IPS-11a (cell line): ENCODE measurements around the gene ZNRF2.
"Not testable (repeated sequence)": the region's sequence is repeated elsewhere in the genome, so short reads cannot be mapped to it uniquely, and the experiment has no call there.

Experiments used
- H3K4me3 ChIP-seq: one replicate; pipeline ENCODE4 v1.5.1; 2013; ENCODE audit warnings: low read depth, low read length, control low read depth

ZNRF2 gene

DNA sequence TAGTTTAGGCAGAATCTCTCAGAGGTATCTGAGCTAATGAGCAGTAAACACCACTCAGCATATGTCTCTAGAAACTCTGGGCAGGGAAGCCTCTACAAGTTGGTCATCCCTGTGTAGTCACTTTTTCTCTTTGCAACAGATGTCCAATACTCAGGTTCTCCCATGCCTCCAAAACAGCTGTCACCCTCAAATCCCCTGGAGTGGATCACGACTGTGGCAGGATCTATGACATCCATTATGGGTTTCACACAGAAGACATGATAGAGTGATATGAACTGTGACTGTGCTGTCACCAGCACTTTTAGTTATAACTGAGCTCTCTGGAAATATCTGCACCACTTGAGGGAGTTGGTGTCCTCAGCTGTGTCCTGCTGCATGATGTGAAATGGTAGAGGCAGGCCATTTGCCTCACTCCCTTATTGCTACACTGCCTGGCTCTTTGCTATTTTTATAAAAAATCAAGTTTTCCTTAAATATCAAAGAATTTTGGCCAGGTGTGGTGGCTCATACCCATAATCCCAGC, 24.1 kb upstream of the ZNRF2 start:
- no peak overlapping the region for H3K4me3 ChIP-seq

- no peak overlapping the region for H3K4me3 ChIP-seq
Measured at GRCh38 chr7:30263090-30263710, 21.2 kb upstream of the ZNRF2 start.

DNA sequence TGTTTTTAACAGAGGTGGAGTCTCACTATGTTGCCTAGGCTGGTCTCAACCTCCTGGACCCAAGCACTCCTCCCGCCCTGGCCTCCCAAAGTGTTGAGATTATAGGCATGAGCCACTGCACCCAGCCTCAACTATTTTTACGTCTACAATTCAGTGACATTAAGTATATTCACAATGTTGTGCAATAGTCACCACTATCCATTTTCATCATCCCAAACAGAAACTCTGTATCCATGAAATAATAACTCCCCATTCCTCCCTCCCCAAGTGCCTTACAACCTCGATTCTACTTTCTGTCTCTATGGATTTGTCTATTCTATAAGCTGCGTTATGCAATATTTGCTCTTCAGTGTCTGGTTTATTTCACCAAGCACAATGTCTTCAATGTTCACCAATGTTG, 20.3 kb upstream of the ZNRF2 start:
- H3K4me3 ChIP-seq, result no peak overlapping the region

DNA sequence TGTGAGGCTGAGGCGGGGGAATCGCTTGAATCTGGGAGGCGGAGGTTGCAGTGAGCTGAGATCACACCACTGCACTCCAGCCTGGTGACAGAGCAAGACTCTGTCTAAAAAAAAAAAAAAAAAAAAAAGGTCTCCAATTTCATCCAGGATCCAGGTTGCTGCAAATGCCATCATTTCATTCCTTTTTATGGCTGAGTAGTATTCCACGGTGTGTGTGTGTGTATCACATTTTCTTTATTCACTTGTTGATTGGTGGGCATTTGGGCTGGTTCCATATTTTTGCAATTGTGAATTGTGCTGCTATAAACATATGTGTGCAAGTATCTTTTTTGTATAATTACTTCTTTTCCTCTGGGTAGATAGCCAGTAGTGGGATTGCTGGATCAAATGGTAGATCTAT, 19.2 kb upstream of the ZNRF2 start:
- H3K4me3 ChIP-seq, result not testable (repeated sequence)

GRCh38 chr7:30266686-30267085, 17.7 kb upstream of the ZNRF2 start:
- no peak overlapping the region for H3K4me3 ChIP-seq

GRCh38 chr7:30268586-30268985, 15.8 kb upstream of the ZNRF2 start:
- H3K4me3 ChIP-seq, result no peak overlapping the region

DNA sequence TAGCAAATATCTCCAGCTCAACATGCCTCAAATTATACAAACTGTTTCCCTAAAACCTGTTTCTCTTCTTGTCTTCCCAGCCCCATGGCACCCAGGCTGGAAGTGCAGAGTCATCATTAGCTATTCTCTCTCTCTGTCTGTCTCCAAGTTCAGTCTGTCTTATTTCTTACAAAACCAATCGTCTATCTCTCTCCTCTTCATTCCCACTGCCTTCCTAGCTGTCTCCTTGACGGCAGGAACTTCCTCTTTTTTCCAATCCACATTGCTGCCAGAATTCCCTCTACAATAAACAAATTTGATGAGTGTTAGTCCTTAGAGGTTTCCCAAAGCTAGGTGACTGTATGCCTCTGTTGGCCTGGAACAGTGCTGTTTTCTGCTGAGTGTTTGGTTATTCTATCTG, 14.9 kb upstream of the ZNRF2 start:
- no peak overlapping the region for H3K4me3 ChIP-seq

GRCh38 chr7:30270921-30271320, 13.5 kb upstream of the ZNRF2 start:
- no peak overlapping the region for H3K4me3 ChIP-seq

- no peak overlapping the region for H3K4me3 ChIP-seq
Measured at GRCh38 chr7:30272126-30272525, 12.3 kb upstream of the ZNRF2 start.

DNA sequence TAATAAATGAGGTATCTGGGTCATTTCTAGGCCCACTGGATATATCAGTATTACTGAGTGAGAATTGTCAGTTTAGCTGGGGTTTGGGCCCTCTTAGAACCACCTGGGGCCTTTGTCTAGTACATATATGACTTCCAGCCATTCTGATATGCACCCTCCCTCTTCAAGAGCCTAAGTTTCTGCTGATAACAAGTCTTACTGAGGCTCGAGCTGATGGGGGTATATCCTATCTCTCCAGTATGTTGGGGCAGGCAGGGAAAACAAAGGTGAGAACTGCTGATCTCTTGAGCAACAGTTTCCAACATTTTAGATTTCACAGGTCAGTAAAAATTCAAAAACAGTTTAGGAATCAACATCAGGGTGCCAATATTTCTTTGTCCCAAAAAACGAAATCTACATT, 10.8 kb upstream of the ZNRF2 start:
- no peak overlapping the region for H3K4me3 ChIP-seq

DNA sequence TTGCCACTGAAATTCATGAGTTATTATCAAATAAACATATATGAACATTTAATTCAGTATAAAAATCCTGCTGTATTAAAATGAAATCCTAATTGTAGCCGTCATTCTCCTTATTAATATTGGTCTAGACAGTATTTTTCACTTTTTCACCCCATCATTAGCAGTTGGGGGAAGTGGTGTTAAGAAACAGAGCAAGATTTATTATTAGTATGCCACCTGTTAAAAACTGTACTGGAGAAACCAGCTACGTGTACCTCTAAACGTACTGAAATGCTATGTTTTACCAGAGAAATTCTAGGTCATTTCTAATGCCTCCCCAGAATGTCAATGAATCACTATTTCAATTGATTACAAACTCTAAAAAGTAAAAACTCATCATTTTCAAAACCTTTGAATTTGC, 9.8 kb upstream of the ZNRF2 start:
- no peak overlapping the region for H3K4me3 ChIP-seq

- no peak overlapping the region for H3K4me3 ChIP-seq
Measured at GRCh38 chr7:30276203-30276900, 8.0 kb upstream of the ZNRF2 start.

DNA sequence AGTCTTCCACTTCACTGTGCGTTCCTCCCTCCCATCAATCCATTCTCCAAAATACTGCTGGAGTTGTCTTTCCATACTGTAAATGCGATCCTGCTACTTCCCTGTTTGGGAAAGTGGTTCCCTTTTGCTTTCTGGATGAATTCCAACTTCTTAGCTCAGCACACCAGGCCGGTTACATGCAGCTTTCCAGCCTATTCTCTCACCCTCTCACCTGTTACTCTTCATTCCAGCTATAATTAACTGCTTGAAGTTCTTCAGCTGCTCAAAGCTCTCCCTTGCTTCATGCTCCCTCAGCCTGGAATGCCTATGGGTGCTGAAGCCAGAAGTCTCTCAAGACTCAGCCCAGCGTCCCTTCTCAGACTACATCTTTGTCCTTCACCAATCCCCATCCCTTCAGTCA, 6.0 kb upstream of the ZNRF2 start:
- H3K4me3 ChIP-seq, result no peak overlapping the region

- H3K4me3 ChIP-seq, result no peak overlapping the region
Measured at GRCh38 chr7:30278849-30279652, 5.3 kb upstream of the ZNRF2 start.

DNA sequence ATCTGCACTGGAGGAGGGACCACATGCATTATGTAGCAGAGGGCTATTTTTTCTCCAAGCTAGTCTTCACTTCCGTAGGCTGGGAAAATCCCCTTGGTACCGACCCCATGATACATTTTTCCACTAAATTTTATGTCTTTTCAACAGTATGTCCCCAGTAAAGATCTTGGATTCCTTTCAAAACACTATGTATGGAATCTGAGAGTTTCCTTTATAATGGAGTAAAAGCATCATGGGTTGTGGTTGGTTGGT, 4.8 kb upstream of the ZNRF2 start:
- H3K4me3 ChIP-seq, result no peak overlapping the region

DNA sequence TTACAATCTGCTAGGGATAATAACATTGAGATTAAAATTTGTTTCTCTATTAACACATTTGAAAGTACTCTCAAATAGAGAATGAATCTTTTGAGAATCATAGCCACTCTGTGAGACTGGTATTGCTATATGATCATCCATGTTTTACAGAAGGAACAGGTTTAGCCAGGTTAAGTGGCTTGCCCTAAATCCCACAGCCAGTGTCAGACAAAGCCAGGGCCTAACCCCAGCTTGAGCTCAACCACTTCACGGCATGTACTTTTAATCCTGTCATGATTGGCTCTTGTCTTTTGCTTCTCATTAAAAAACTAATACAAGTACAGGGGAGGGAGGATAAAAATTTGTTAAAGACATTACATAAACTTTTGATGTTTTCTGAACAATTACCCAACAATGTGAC, 3.8 kb upstream of the ZNRF2 start:
- no peak overlapping the region for H3K4me3 ChIP-seq

DNA sequence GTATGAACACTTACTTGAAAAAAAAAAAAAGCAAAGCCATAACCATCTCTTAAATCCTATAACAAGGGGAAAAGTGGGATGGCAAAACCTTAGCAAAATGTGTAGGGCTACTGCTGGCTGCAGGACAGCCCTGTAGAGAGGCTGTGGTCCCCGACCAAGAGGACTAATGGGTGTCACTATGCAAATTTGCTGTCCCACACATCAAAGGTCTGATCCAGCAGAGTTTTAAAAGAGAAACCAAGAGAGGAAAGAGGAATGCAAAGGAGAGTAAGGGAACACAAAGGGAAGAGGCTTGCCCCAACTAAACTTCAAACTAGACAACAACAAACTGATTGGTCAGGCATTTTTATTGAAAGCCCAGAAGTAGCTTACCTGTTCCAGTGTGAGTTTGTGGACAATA, 3.1 kb upstream of the ZNRF2 start:
- H3K4me3 ChIP-seq, result no peak overlapping the region

GRCh38 chr7:30281791-30282190, 2.6 kb upstream of the ZNRF2 start:
- H3K4me3 ChIP-seq, result no peak overlapping the region

DNA sequence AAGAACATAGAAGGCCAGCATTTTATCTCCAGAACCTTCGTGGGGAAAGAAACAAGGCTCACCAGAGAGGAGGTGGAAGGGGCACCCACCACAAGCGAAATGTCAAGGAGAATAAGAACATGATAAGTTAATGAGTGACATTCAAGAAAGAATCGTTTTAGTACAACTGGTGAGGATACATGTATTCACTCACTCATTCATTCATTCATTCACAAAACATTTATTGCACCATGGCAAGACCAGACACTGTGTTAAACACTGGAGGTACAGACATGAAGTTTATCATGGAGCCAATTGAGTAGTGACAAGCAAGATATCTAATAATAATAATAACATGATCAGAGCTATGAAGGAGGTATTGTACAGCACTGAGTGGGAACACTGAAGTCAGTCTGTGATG, 1.7 kb upstream of the ZNRF2 start:
- no peak overlapping the region for H3K4me3 ChIP-seq

GRCh38 chr7:30285067-30285535, 704 bp downstream of the ZNRF2 start:
- H3K4me3 ChIP-seq, result peak overlapping the region; percentile 82

GRCh38 chr7:30285536-30286284, 1.3 kb downstream of the ZNRF2 start:
- H3K4me3 ChIP-seq, result peak overlapping the region; percentile 82
